Natural killer cell (primary cell): Measurements from ENCODE around the gene VNN1. TPM values are rescaled to one million over a fixed set of nuclear protein-coding genes. Genes with fewer than 3 reads are reported as not detected.
A peak's percentile ranks its signal among the peaks of the same experiment; 100 is the strongest.

Source experiments
- ATAC-seq, 3 donors: fragments of 150-1000 bp in 2 of 3; fragments of 200-7000 bp in 1 of 3; cut with Tn5 transposase; 1 replicate in 1 of 3; 2 replicates in 2 of 3; pipeline ENCODE4 v1.10.0; 2021; ENCODE audit warnings: mild to moderate bottlenecking in 2 of 3, moderate library complexity in 2 of 3
- DNase-seq, 2 donors: peaks; one replicate each; pipeline versions ENCODE4 v3.0.0 to v3.0.0-alpha.2; 2013 to 2021; ENCODE audit warnings: mixed read lengths in 1 of 2
- H3K27ac ChIP-seq: one replicate; pipeline ENCODE4 v1.5.1; 2013; ENCODE audit warnings: mild to moderate bottlenecking, low read length
- H3K27me3 ChIP-seq: one replicate; pipeline ENCODE4 v1.6.1; 2013; ENCODE audit warnings: low read length; ENCODE audit not compliant: control insufficient read depth, insufficient read depth
- H3K36me3 ChIP-seq: one replicate; pipeline ENCODE4 v1.6.1; 2013; ENCODE audit warnings: low read length; ENCODE audit not compliant: control insufficient read depth, insufficient read depth
- H3K4me1 ChIP-seq: one replicate; pipeline ENCODE4 v1.6.1; 2013; ENCODE audit warnings: low read length; ENCODE audit not compliant: control insufficient read depth, insufficient read depth
- H3K4me3 ChIP-seq: one replicate; pipeline ENCODE4 v1.5.1; 2013; ENCODE audit warnings: low read length
- H3K9me3 ChIP-seq: one replicate; pipeline ENCODE4 v1.6.1; 2013; ENCODE audit warnings: low read length; ENCODE audit not compliant: control insufficient read depth, insufficient read depth
- H3K27ac Mint-ChIP-seq, 2 donors: one replicate each; pipeline ENCODE4 v1.8.0; 2022; ENCODE audit warnings: mild to moderate bottlenecking in 2 of 2, mixed read lengths in 2 of 2, moderate library complexity in 1 of 2
- H3K27me3 Mint-ChIP-seq, 2 donors: one replicate each; pipeline ENCODE4 v1.8.0; 2022; ENCODE audit warnings: low read depth in 2 of 2, mixed read lengths in 2 of 2
- H3K36me3 Mint-ChIP-seq: one replicate; pipeline ENCODE4 v1.8.0; 2022; ENCODE audit warnings: mixed read lengths
- H3K4me1 Mint-ChIP-seq, 2 donors: one replicate each; pipeline ENCODE4 v1.8.0; 2022; ENCODE audit warnings: mixed read lengths in 2 of 2
- H3K4me3 Mint-ChIP-seq: one replicate; pipeline ENCODE4 v1.8.0; 2022; ENCODE audit warnings: mild to moderate bottlenecking, moderate library complexity, mixed read lengths
- H3K9me3 Mint-ChIP-seq, 2 donors: one replicate each; pipeline ENCODE4 v1.8.0; 2022; ENCODE audit warnings: mixed read lengths in 2 of 2
- WGBS: methylation state at CpG from one replicate; pipeline ENCODE4 v1.1.7; 2013; ENCODE audit warnings: missing lambda C conversion rate; ENCODE audit not compliant: insufficient coverage; 5-methylcytosine and 5-hydroxymethylcytosine counted together
- intact Hi-C: fragments of 100-400 bp; cut with micrococcal nuclease; formaldehyde crosslinking; loops from one replicate; pipeline ENCODE4 v1.14.2; 2022
- total RNA-seq, 4 donors: library from RNA; stranded (reverse); fragments of 120-200 nt in 1 of 4; gene quantifications; one replicate each; pipeline versions ENCODE4 v1.2.3 to v1.2.4, GENCODE V29; 2013 to 2022
- TF ChIP-seq, protein P1 (sequence below): fragments of 200-600 bp; IDR thresholded peaks from one replicate; pipeline ENCODE4 v1.8.0; 2022; ENCODE audit warnings: antibody characterized with exemption

VNN1 gene
- total RNA-seq, 3 donors from 2014 or later (not counting 1 experiment from before 2014, with no cell fraction given) = 1.1 to 1.6 TPM; not detected in 1

- Mint-ChIP-seq H3K9me3 (no peaks in the 10 kb centered on the region), H3K4me1 (peaks cover 21 to 28% of the 10 kb centered on the region in 2 donors), H3K4me3 (no peak overlapping the region), H3K27me3 (no peaks in the 10 kb centered on the region), H3K27ac (peak overlapping the region in 1 of 2 donors; percentile 4), H3K36me3 (peaks cover 6% of the 10 kb centered on the region)
- peaks cover 40% of the 10 kb centered on the region for H3K36me3 ChIP-seq
- H3K27ac ChIP-seq = no peak overlapping the region
- 71% methylated on average over 1 of the region's 1 CpG for WGBS
- ATAC-seq (peak in 2 of 3 donors; percentile 53 to 79), DNase-seq (no peak)
- intact Hi-C loops = no loop called here
- no peaks in the 10 kb centered on the region for H3K27me3 ChIP-seq
- H3K9me3 ChIP-seq = no peaks in the 10 kb centered on the region
- TF ChIP-seq, protein P1, sequence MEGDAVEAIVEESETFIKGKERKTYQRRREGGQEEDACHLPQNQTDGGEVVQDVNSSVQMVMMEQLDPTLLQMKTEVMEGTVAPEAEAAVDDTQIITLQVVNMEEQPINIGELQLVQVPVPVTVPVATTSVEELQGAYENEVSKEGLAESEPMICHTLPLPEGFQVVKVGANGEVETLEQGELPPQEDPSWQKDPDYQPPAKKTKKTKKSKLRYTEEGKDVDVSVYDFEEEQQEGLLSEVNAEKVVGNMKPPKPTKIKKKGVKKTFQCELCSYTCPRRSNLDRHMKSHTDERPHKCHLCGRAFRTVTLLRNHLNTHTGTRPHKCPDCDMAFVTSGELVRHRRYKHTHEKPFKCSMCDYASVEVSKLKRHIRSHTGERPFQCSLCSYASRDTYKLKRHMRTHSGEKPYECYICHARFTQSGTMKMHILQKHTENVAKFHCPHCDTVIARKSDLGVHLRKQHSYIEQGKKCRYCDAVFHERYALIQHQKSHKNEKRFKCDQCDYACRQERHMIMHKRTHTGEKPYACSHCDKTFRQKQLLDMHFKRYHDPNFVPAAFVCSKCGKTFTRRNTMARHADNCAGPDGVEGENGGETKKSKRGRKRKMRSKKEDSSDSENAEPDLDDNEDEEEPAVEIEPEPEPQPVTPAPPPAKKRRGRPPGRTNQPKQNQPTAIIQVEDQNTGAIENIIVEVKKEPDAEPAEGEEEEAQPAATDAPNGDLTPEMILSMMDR = no peak
- H3K4me1 ChIP-seq = peaks cover 3% of the 10 kb centered on the region
- H3K4me3 ChIP-seq = no peak overlapping the region
Observed at GRCh38 chr6:132746048-132746447, 32.2 kb upstream of the VNN1 start.

- H3K36me3 ChIP-seq = peaks cover 22% of the 10 kb centered on the region
- intact Hi-C loops = no loop called here
- TF ChIP-seq, protein P1 = no peak
- WGBS = 40% methylated on average over 4 of the region's 4 CpGs
- H3K9me3 ChIP-seq = no peaks in the 10 kb centered on the region
- Mint-ChIP-seq H3K27me3 (peaks cover 0 to 3% of the 10 kb centered on the region in 2 donors), H3K27ac (no peak overlapping the region), H3K4me1 (peaks cover 20 to 24% of the 10 kb centered on the region in 2 donors), H3K4me3 (no peak overlapping the region), H3K36me3 (peaks cover 6% of the 10 kb centered on the region), H3K9me3 (peaks cover 7 to 10% of the 10 kb centered on the region in 2 donors)
- H3K27ac ChIP-seq = no peak overlapping the region
- no peak overlapping the region for H3K4me3 ChIP-seq
- no peaks in the 10 kb centered on the region for H3K4me1 ChIP-seq
- DNase-seq = no peak
- ATAC-seq = peak in 1 of 3 donors; percentile 49
- no peaks in the 10 kb centered on the region for H3K27me3 ChIP-seq
Observed at GRCh38 chr6:132742495-132742894, 28.6 kb upstream of the VNN1 start.

DNA sequence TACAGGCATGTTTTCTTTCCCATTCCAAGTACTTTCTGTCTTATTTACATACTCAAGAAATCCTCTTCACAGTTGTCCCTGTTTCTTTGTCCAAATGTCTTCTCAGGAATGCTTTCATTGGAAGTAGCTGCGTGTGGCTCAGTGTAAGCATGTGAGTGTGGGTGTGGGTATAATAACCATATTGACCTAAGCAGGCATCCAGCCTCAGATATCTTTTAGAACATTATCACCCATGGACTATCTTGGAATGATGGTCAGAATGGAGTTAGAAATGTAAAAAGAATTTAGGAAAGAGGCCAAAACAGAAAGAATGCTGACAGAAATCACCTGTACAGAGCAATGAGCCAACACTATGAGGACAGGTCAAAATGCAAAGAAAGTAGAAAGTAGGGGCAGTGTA, 27.4 kb upstream of the VNN1 start:
- Histone ChIP-seq H3K9me3 (no peaks in the 10 kb centered on the region), H3K27me3 (no peaks in the 10 kb centered on the region), H3K27ac (no peak overlapping the region), H3K4me3 (no peak overlapping the region), H3K36me3 (peaks cover 22% of the 10 kb centered on the region), H3K4me1 (no peaks in the 10 kb centered on the region)
- DNase-seq (no peak), ATAC-seq (no peak)
- peaks cover 0 to 3% of the 10 kb centered on the region in 2 donors for H3K27me3 Mint-ChIP-seq
- TF ChIP-seq, protein P1 = no peak
- WGBS = 100% methylated on average over 1 of the region's 1 CpG
- no peak overlapping the region for H3K27ac Mint-ChIP-seq
- H3K4me1 Mint-ChIP-seq = peaks cover 13 to 17% of the 10 kb centered on the region in 2 donors
- intact Hi-C loops = no loop called here
- peaks cover 7 to 10% of the 10 kb centered on the region in 2 donors for H3K9me3 Mint-ChIP-seq
- H3K4me3 Mint-ChIP-seq = no peak overlapping the region
- peaks cover 6% of the 10 kb centered on the region for H3K36me3 Mint-ChIP-seq

DNA sequence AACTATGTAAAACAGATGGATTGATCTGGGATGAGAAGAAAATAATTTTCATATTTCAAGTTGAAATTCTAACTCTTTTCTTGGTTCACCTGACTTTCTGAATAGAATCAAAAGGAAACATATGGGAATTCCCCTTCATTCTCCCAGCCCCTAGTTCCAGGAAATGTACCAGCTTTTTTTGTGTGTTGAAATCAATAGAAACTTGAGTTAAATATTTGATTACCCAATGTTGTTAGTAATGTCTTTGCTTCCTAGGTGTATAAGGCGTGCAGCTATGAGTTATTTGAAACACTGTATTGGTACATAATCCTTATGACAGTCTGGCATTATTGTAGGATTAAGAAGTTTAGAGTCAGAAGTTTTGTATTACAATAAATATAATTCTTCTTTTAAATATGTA, 22.4 kb upstream of the VNN1 start:
- no peaks in the 10 kb centered on the region for H3K36me3 Mint-ChIP-seq
- intact Hi-C loops = no loop called here
- no peaks in the 10 kb centered on the region for H3K4me1 ChIP-seq

More for the DNA sequence above, 22.4 kb upstream of the VNN1 start:
- 100% methylated on average over 1 of the region's 1 CpG for WGBS
- Mint-ChIP-seq H3K9me3 (peaks cover 7 to 10% of the 10 kb centered on the region in 2 donors), H3K4me3 (no peak overlapping the region), H3K4me1 (no peaks in the 10 kb centered on the region), H3K27me3 (peaks cover 0 to 3% of the 10 kb centered on the region in 2 donors), H3K27ac (no peak overlapping the region)
- Histone ChIP-seq H3K9me3 (no peaks in the 10 kb centered on the region), H3K4me3 (no peak overlapping the region), H3K27me3 (no peaks in the 10 kb centered on the region), H3K27ac (no peak overlapping the region), H3K36me3 (no peaks in the 10 kb centered on the region)
- TF ChIP-seq, protein P1 = no peak
- ATAC-seq (no peak), DNase-seq (no peak)
